GM18873 (cell line): ENCODE data around the gene DLX1.

Experiments used
- ATAC-seq: cut with Tn5 transposase; IDR thresholded peaks from one replicate; pipeline ENCODE4 v1.9.1; 2021; ENCODE audit warnings: mild to moderate bottlenecking, moderate library complexity, moderate number of reproducible peaks; ENCODE audit not compliant: unreplicated experiment, low FRiP score

Gene DLX1

GRCh38 chr2:172084645-172085459, 455 bp upstream of the DLX1 start:
- peak; percentile 92 for ATAC-seq

- ATAC-seq = no peak
These were observed 1.2 kb downstream of the DLX1 start for GRCh38 chr2:172086241-172087206.

GRCh38 chr2:172087207-172087779, 2.0 kb downstream of the DLX1 start:
- no peak for ATAC-seq

GRCh38 chr2:172087780-172088244, 2.5 kb downstream of the DLX1 start:
- no peak for ATAC-seq

- ATAC-seq = no peak
These were observed 3.1 kb downstream of the DLX1 start for GRCh38 chr2:172088245-172089004.

- no peak for ATAC-seq
These were observed 3.7 kb downstream of the DLX1 start for GRCh38 chr2:172089005-172089504.

GRCh38 chr2:172089633-172090032, 4.3 kb downstream of the DLX1 start:
- no peak for ATAC-seq

- ATAC-seq = no peak
These were observed 5.0 kb downstream of the DLX1 start for GRCh38 chr2:172090044-172090961.

- ATAC-seq = no peak
These were observed 5.8 kb downstream of the DLX1 start for GRCh38 chr2:172091000-172091641.

- no peak for ATAC-seq
These were observed 6.7 kb downstream of the DLX1 start for GRCh38 chr2:172091761-172092566.

- ATAC-seq = no peak
These were observed 7.6 kb downstream of the DLX1 start for GRCh38 chr2:172092716-172093415.

GRCh38 chr2:172093416-172094293, 8.3 kb downstream of the DLX1 start:
- ATAC-seq = no peak

GRCh38 chr2:172094294-172095145, 9.2 kb downstream of the DLX1 start:
- ATAC-seq = no peak

GRCh38 chr2:172095146-172095904, 10.0 kb downstream of the DLX1 start:
- no peak for ATAC-seq
